ENCODE results near the gene ADGRL3.

The ADGRL3 gene

DNA sequence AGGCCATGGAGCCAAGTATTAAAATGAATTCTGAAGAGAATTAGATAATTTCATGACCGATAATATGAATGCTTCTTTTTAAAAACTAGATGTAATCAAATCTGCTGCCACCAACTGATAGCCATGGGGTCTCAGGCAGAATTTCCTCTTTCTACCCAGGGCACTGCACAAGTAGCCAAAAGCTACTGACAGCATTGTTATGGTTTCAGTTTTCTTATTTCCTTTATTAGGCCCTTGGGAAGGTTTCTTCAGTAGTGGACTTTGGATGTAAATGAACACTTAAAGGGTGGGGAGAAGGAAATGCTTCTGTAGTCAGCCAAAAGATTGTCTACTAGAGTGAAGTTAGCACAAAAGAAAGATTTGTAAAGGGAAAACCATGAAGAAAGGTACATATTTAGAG is 686.0 kb downstream of the ADGRL3 start:
- H3K4me3 ChIP-seq (ENCODE audit: low read depth, low read length) = no peak overlapping the region
- DNase-seq (ENCODE audit: low read depth) = no peak

DNA sequence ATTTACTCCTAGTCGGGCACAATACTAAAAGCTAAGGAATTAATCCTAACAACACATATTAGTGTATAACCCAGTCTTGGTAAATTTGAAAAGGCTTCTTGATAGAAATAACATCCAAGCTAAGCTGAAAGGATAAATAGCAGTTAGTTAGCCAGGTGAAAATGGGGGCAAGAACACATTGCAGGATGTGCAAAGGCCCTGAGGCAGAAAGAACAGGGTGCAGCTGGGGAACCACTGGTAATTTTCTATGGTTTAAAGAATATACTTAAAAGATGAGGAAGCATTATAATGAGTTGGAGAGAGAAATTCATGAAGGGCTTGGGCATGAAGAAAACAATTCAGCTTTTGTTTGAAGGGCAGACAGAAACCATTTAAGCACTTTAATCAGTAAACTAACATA is 689.0 kb downstream of the ADGRL3 start:
- DNase-seq (ENCODE audit: low read depth) = no peak
- H3K4me3 ChIP-seq (ENCODE audit: low read depth, low read length) = no peak overlapping the region

DNA sequence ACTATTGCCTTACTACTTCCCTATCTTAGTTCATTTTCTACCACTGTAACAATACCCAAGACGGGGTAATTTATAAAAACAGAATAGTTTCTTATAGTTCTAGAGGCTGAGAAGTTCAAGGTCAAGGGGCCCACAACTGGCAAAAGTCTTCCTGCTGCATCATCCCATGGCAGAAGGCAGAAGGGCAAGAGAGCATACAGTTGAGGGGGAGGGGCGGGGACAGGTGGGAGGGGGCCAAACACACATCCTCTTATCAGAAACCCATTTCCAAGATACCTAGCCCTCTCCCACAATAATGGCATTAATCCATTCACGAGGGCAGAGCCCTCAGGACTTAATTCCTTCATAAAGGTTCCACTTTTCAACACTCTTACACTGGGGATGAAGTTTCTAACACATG is 690.2 kb downstream of the ADGRL3 start:
- no peak for DNase-seq (ENCODE audit: low read depth)
- no peak overlapping the region for H3K4me3 ChIP-seq (ENCODE audit: low read depth, low read length)

DNA sequence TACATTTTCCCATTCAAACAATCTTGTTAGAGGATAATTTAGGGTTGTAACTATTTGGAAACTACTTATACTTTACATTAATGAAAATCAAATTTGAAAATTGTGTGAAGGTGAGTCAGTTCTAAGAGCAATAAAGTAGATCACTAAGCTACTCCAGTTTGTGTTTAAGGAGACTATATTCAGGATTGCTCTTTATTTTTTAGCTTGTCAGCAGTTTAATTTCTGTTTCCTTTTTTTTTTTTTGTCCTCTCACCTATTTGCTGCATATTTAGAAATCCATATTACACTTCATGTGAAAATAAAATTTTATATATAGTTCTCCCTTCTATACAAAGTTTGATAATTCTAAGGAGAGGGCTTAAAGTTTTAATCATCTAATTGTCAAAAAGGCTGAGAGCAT is 691.8 kb downstream of the ADGRL3 start:
- no peak overlapping the region for H3K4me3 ChIP-seq (ENCODE audit: low read depth, low read length)
- DNase-seq (ENCODE audit: low read depth) = no peak

DNA sequence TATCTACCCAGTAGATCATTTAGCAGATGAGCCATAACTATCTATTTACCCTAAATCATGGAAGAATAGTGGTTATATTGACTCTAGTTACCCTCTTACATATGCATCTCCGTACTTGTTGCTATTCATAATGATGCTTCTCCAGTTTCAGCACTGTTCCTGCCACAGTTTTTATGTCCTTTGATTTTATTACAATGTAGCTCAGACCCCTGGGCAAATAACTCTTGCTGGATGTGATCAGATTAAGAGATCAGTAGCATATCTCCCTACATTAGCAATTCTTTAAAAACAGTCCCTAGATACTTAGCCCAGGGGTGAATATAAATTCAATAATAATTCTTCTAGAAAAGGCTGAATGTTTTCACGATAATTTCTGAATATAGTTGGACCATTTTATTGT is 696.5 kb downstream of the ADGRL3 start:
- H3K4me3 ChIP-seq (ENCODE audit: low read depth, low read length) = no peak overlapping the region
- no peak for DNase-seq (ENCODE audit: low read depth)

DNA sequence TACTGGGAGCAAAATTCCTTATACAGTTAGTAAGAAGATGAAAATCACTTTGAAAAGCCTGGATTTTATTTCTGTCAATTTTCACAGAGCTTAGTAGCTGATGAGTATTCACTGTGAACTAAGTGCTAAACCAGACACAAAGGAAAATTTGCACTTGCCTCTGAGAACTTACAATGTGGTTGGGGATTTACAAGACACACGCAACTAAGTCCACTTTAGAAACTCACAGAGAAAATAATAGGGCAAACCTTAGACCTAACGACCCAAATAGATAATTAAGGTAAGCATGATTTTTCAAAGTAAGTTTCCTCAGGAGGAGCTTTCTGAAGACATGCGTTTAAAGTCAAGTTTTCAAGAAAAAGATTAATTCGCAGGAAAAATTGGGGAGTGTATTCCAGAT is 708.9 kb downstream of the ADGRL3 start:
- no peak for DNase-seq (ENCODE audit: low read depth)
- H3K4me3 ChIP-seq (ENCODE audit: low read depth, low read length) = no peak overlapping the region

DNA sequence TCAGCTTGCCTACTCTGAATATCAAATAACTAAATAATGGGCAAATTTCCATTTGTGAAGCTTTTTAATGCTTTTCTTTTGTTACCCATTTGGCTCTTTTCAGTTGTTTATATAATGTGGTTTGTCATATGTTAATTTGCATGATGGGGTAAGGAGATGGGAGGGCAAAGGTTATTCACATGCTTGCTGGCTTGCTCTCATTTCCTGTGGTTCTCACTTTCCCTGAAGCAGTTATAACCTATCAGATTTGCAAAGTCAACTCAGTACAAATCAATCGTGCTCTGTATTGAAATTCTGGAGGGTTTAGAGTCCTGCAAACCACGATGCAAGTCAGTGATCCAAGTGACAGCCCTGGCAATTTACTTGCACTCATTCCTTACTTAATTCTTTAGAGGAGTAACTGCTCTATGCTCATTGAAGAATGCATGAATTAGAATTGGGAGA is 711.2 kb downstream of the ADGRL3 start:
- H3K4me3 ChIP-seq (ENCODE audit: low read depth, low read length) = no peak overlapping the region
- DNase-seq (ENCODE audit: low read depth) = no peak

DNA sequence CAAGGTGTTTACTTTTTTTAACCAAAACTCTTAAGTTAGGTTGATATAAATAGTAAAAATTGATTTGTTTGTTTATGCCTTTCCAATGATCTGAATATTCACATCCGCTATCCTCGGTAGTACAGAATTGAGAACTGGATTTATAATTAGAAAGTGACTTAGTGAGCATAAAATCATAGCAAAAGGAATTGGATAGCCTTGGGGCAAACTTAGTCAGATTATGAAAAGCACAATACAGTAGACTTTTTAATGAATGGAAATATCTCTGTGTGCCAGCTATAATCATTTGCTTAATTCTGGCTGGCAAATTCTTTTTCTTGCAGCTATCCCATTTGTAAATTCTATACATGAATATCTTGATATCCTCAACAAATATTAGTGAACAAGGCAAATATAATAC is 713.5 kb downstream of the ADGRL3 start:
- no peak for DNase-seq (ENCODE audit: low read depth)
- no peak overlapping the region for H3K4me3 ChIP-seq (ENCODE audit: low read depth, low read length)

DNA sequence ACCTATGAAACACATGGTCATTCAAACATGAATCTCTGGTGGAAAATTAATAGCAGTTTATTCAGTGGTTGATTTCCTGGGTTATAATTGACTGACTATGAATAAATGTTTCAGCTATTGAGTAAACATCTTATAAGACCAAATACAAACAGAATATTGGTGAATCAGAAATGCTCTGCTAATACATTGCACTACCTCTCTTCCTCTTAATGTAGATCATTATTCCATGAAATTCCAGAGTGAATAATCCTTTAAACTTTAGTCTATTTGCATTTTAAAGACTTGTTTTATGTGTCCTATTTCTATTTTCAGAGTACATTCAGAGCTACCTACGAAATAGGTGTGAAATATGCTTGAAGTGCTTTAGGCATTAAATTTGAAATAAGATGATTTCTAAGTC is 715.4 kb downstream of the ADGRL3 start:
- no peak overlapping the region for H3K4me3 ChIP-seq (ENCODE audit: low read depth, low read length)
- DNase-seq (ENCODE audit: low read depth) = no peak

DNA sequence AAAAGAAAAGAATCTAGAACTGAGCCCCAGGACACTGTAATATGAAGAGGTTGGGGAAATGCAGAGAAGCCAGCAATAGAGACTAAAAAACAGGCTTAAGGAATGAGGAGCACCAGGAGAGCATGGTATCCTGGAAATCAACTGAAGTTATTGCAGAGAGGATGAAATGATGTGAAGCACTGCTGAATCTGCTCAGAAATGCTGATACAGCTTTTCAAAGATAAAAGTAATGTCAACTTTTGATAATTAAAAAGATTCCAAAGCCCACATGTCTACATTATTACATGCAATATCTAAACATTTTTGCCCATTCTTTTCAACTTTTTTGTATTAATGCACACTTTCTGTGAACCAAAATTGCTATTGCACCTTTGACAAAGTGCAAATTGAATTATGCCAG is 718.4 kb downstream of the ADGRL3 start:
- no peak for DNase-seq (ENCODE audit: low read depth)
- H3K4me3 ChIP-seq (ENCODE audit: low read depth, low read length) = no peak overlapping the region

DNA sequence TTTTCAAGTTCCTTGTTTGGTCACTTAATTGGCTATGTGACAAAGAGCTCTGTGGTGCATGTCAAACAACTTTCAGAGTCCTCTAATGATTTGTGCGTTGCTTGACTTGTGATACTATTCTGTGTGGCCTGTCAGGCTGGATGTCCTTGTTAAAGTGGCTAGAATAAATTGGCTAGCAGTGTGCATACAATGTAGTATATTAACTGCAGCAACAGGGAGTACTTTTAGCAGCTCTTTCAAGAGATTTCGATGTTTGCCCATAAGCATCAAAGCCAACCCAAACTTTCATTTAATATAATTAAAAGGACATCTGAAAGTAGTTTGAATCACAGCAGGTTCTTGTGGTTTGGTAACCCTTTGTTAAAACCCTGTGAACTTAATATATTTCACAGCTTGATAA is 718.9 kb downstream of the ADGRL3 start:
- no peak for DNase-seq (ENCODE audit: low read depth)
- H3K4me3 ChIP-seq (ENCODE audit: low read depth, low read length) = no peak overlapping the region

DNA sequence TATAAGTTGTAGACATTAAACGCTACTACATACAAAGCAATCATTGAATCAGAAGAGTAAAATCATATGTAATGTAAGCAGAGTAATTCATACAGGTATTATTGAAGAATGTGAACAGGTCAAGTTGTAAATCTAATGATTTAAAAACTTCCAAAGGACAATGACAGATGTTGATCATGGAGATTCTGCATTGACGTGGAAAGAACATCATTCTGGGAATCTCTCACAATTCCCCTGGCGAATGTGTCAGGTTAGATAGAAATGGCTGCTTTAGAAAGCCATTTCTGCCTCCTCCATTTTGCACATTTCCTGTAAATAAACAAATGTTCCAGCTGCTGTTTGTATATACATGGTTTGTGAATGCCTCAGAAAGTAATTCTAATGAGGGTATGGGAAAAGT is 719.4 kb downstream of the ADGRL3 start:
- H3K4me3 ChIP-seq (ENCODE audit: low read depth, low read length) = no peak overlapping the region
- DNase-seq (ENCODE audit: low read depth) = no peak

DNA sequence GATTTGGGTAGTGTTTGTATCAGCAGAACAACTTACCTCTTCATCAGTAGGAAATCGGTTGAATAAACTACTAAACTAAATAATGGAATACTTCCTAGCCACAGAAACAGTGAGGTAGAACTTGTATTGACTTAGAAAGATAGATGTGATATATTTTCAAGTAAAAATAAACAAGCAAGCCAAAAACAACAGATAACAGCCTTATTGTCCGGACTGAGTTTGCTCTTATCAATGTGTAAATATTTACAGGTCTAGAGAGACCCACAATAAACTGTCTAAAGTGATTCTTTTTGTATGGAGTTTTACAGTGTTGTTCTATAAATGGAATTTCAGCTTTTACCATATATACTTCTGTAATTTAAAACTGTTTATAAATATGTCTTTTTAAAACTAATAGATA is 721.8 kb downstream of the ADGRL3 start:
- no peak for DNase-seq (ENCODE audit: low read depth)
- H3K4me3 ChIP-seq (ENCODE audit: low read depth, low read length) = no peak overlapping the region

DNA sequence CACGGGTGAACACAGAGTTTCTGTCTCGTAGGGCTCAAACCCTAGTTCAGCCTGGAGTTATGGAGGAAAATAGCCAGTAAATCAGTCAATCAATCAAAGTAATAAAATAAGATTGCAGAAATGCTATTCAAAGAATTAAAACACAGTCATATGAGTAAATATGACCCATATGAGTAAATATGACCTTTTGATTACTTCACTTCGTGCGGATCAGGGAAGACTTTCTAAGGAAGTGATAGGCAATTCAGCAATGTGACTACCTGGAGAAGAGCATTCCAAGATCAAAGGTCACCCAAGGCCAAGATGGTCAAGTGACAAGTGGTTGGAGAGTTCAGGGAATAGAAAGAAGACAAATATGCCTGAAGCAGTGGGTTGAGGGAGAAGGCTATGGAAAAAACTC is 722.6 kb downstream of the ADGRL3 start:
- H3K4me3 ChIP-seq (ENCODE audit: low read depth, low read length) = no peak overlapping the region
- DNase-seq (ENCODE audit: low read depth) = no peak

DNA sequence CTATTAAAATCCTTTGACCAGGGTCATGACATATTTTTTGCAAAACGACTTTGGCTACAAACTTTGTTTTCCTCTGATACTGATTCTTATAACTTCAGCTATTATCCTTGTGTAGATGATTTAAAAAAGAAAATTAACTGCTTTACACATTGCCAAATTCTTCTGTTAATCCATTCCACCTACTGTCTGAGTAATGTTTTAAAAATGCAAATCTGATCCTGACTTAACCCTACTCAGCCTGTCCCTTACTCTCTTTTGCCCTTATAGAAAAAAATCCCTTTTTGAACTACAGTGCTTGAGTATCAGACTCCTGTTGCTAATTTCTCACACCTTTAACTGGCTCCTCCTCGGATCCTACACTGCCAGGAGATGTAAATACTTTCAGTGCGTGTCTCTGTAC is 723.1 kb downstream of the ADGRL3 start:
- no peak overlapping the region for H3K4me3 ChIP-seq (ENCODE audit: low read depth, low read length)
- no peak for DNase-seq (ENCODE audit: low read depth)

DNA sequence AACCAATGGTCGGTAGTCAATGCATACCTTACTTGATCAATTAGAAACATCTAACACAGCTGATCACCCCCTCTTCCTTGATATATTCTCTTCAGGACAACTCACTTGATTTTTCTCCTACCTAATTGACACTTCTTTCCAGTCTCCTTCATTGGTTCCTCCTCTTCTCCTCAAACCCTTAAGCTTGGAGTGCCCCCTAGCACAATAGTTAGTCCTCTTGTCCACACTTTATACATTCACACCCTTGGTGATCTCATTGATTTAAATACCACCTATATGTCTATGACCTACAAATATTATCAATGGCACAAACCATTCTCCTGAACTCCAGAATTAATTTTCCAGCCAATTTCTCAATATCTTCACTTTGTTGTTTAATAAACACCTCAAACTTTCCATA is 724.0 kb downstream of the ADGRL3 start:
- DNase-seq (ENCODE audit: low read depth) = no peak

DNA sequence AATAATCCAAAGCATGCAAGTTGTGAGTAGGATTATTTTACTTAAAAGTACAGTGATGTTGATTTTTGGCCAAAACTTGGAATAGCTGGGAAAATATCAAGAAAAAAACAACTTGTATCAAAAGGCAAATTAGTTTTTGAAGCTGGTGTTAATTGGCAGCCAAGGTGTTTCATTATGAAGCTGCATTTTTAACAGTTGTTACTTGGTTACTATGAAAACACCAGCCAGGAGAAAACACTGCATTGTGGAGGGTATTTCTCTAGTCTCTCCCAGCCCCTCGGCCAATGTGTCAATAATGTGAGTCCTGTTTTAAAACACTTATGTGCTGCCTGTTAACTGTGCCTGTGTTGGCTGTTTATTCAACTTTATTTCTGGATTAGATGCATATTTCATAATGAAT is 733.4 kb downstream of the ADGRL3 start:
- no peak for DNase-seq (ENCODE audit: low read depth)
- no peak overlapping the region for H3K4me3 ChIP-seq (ENCODE audit: low read depth, low read length)

More for the DNA sequence above, 724.0 kb downstream of the ADGRL3 start:
- H3K4me3 ChIP-seq (ENCODE audit: low read depth, low read length) = no peak overlapping the region

DNA sequence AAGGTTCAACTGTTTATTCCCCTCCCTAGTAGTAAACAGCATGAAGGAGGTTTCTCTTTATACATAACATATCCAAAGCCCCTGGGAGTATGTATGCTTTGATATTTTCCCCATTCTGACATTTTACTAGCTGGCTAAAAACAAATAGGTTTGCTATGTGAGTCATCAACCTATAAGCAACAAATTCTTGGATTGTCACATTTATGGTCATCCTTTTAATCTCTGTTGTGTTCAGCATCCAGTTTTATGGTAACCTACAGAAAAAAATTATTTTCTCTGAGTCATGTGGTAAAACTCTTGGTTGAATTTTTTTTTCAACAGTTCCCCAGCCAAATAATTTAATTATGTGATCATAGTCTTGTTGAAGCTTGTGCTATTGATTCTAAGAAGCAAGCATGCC is 734.1 kb downstream of the ADGRL3 start:
- DNase-seq (ENCODE audit: low read depth) = no peak

DNA sequence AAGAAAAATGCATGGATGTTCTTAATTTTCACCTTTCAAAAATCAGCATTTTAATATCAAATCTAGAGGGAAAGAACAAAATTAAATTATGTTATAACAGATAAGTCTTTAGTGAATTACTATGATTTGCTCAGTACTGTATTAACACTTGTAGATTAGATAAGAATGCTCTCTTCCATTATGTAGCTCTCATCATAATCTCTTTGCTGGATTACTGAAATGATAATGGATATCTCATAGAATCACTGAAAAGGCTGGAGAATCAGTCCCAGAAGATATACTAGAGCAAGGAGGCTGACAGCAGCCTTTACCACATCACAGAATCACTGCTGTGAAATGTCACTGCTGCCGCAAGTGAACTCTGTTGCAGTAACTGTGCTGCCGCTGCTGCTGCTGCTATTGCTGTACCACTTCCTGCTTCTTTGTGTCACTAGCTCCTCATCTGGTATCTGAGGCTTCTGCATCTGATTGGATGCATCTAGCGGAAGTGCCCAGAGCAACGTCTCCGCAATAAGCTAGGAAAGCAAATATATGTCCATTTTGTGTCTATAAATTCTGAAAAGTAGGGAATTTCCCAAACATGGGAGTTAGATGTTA is 738.2 kb downstream of the ADGRL3 start:
- no peak for DNase-seq (ENCODE audit: low read depth)
- H3K4me3 ChIP-seq (ENCODE audit: low read depth, low read length) = no peak overlapping the region

More for the DNA sequence above, 734.1 kb downstream of the ADGRL3 start:
- H3K4me3 ChIP-seq (ENCODE audit: low read depth, low read length) = no peak overlapping the region

DNA sequence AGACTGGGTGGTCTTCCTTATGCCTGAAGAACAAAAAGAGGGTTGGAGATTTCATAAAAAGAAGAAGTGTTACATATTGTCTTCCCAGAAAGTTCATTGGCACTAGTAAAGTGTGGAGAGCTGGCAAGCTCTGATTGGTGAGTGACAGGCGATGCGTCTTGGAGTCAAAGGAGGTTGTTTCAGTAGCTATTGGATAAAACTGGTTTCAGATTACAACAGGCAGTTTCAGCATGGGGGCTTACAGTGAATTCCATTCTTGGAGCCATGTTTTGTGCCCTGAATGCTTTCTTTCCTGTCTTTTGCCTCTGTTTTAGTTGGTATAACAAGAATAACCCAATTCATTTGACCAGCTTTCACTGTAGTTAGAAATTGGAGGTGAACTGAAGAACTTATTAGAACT is 750.5 kb downstream of the ADGRL3 start:
- no peak for DNase-seq (ENCODE audit: low read depth)
- H3K4me3 ChIP-seq (ENCODE audit: low read depth, low read length) = no peak overlapping the region

DNA sequence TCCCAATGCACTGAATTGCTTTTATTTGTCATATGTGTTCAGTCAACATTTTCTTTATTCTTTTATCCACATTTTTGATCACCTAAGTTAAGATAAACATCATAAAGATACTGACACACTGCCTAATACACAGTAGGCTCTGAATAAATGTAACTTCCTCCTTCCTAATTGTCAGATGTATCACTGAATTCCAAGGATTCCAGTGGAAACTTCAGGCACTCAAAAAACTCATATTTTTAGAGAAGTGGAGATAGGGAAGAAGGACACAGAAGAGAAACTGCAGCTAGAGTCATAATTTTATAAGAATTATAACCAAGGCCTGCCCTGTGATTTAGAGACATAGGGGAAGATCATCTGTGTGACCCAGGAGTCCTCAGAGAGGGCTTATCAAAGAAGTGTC is 753.3 kb downstream of the ADGRL3 start:
- H3K4me3 ChIP-seq (ENCODE audit: low read depth, low read length) = no peak overlapping the region
- DNase-seq (ENCODE audit: low read depth) = no peak

DNA sequence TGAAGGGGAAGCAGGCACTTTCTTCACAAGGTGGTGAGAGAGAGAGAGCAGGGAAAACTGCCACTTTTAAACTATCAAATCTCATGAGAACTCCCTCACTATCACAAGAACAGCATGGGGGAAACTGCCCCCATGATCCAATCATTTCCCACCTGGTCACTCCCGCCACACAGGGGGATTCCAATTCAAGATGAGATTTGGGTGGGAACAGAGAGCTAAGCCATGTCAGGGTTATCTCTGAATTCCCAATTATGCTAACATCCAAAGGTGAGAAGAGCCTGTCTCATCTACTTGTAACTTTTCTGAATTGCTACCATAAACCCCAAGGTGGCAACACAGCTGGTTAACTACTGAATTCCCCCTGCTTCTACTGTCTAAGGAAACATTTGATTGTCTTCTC is 758.5 kb downstream of the ADGRL3 start:
- no peak overlapping the region for H3K4me3 ChIP-seq (ENCODE audit: low read depth, low read length)
- DNase-seq (ENCODE audit: low read depth) = no peak
